ENCODE results near the gene POLD3.

DNA sequence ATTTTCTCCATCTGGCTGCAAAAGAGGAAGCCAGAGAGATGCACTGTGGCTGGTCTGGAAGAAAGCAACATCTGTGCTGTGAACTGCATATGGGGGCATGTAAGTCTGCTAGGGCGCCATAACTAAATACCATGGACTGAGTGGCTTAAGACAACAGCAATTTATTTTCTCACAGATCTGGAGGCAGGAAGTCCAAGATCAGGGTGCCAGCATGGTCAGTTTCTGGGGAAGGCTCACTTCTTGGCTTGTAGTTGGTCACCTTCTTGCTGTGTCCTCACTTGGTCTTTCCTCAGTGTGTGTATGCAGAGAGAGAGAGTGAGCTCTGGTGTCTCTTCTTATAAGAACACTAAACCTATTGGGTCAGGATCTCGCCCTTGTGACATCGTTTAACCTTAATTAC lies 34.9 kb upstream of the POLD3 start:
- TF ChIP-seq, protein P1, sequence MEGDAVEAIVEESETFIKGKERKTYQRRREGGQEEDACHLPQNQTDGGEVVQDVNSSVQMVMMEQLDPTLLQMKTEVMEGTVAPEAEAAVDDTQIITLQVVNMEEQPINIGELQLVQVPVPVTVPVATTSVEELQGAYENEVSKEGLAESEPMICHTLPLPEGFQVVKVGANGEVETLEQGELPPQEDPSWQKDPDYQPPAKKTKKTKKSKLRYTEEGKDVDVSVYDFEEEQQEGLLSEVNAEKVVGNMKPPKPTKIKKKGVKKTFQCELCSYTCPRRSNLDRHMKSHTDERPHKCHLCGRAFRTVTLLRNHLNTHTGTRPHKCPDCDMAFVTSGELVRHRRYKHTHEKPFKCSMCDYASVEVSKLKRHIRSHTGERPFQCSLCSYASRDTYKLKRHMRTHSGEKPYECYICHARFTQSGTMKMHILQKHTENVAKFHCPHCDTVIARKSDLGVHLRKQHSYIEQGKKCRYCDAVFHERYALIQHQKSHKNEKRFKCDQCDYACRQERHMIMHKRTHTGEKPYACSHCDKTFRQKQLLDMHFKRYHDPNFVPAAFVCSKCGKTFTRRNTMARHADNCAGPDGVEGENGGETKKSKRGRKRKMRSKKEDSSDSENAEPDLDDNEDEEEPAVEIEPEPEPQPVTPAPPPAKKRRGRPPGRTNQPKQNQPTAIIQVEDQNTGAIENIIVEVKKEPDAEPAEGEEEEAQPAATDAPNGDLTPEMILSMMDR (IDR thresholded peaks at IDR 0.05 in 2 of 3, conservative IDR thresholded peaks at IDR 0.05 in 1 of 3; ENCODE audit: borderline replicate concordance in 1 of 3, insufficient read depth in 1 of 3, low read depth in 2 of 3, low read length in 2 of 3), result no peak
- no peak for TF ChIP-seq POLR2A (IDR thresholded peaks at IDR 0.05; ENCODE audit: borderline replicate concordance, extremely low read depth, insufficient read depth, insufficient read length)
- no peak for TF ChIP-seq EZH2phosphoT487 (IDR thresholded peaks at IDR 0.05; ENCODE audit: borderline replicate concordance)
- TF ChIP-seq, protein P2, sequence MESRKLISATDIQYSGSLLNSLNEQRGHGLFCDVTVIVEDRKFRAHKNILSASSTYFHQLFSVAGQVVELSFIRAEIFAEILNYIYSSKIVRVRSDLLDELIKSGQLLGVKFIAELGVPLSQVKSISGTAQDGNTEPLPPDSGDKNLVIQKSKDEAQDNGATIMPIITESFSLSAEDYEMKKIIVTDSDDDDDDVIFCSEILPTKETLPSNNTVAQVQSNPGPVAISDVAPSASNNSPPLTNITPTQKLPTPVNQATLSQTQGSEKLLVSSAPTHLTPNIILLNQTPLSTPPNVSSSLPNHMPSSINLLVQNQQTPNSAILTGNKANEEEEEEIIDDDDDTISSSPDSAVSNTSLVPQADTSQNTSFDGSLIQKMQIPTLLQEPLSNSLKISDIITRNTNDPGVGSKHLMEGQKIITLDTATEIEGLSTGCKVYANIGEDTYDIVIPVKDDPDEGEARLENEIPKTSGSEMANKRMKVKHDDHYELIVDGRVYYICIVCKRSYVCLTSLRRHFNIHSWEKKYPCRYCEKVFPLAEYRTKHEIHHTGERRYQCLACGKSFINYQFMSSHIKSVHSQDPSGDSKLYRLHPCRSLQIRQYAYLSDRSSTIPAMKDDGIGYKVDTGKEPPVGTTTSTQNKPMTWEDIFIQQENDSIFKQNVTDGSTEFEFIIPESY (IDR thresholded peaks at IDR 0.05; ENCODE audit: extremely low read depth, insufficient replicate concordance, low read length), result no peak
- TF ChIP-seq, protein P3, sequence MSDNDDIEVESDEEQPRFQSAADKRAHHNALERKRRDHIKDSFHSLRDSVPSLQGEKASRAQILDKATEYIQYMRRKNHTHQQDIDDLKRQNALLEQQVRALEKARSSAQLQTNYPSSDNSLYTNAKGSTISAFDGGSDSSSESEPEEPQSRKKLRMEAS (IDR thresholded peaks at IDR 0.05), result no peak
- TF ChIP-seq POLR2AphosphoS5 (IDR thresholded peaks at IDR 0.05; ENCODE audit: low read depth, low read length), result no peak
- no peak for TF ChIP-seq SP1 (IDR thresholded peaks at IDR 0.05; ENCODE audit: low read depth)
- TF ChIP-seq RAD21 (IDR thresholded peaks at IDR 0.05; ENCODE audit: low read depth), result no peak
- TF ChIP-seq, protein P4, sequence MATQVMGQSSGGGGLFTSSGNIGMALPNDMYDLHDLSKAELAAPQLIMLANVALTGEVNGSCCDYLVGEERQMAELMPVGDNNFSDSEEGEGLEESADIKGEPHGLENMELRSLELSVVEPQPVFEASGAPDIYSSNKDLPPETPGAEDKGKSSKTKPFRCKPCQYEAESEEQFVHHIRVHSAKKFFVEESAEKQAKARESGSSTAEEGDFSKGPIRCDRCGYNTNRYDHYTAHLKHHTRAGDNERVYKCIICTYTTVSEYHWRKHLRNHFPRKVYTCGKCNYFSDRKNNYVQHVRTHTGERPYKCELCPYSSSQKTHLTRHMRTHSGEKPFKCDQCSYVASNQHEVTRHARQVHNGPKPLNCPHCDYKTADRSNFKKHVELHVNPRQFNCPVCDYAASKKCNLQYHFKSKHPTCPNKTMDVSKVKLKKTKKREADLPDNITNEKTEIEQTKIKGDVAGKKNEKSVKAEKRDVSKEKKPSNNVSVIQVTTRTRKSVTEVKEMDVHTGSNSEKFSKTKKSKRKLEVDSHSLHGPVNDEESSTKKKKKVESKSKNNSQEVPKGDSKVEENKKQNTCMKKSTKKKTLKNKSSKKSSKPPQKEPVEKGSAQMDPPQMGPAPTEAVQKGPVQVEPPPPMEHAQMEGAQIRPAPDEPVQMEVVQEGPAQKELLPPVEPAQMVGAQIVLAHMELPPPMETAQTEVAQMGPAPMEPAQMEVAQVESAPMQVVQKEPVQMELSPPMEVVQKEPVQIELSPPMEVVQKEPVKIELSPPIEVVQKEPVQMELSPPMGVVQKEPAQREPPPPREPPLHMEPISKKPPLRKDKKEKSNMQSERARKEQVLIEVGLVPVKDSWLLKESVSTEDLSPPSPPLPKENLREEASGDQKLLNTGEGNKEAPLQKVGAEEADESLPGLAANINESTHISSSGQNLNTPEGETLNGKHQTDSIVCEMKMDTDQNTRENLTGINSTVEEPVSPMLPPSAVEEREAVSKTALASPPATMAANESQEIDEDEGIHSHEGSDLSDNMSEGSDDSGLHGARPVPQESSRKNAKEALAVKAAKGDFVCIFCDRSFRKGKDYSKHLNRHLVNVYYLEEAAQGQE (IDR thresholded peaks at IDR 0.05; ENCODE audit: low read depth), result no peak
- TF ChIP-seq ELF1 (IDR thresholded peaks at IDR 0.05; ENCODE audit: borderline replicate concordance, low read depth), result no peak
